A549 (cell line): ENCODE measurements around the gene IPO7. TPM values are rescaled to one million over a fixed set of nuclear protein-coding genes. Genes with fewer than 3 reads are reported as not detected.

Source experiments
- ATAC-seq, 2 experiments: fragments of 200-7000 bp in 1 of 2; fragments of >200 bp in 1 of 2; cut with Nextera tagmentation in 1 of 2; cut with Tn5 transposase in 1 of 2; 3 replicates each; pipeline versions ENCODE4 v1.8.0 to v1.9.1; 2018 to 2020; ENCODE audit warnings: mild to moderate bottlenecking in 1 of 2, moderate library complexity in 1 of 2
- CTCF ChIA-PET: fragments of 300-600 bp; sonication (Branson Sonifier 250); formaldehyde crosslinking; extraction: SDS; loops from one replicate; lab custom pipeline; 2021; ENCODE audit warnings: antibody characterized with exemption, inconsistent platforms; lab: Yijun Ruan, JAX
- POLR2A ChIA-PET: fragments of 350-600 bp; formaldehyde crosslinking; extraction: SDS; loops from one replicate; lab custom pipeline; 2021; ENCODE audit warnings: antibody characterized with exemption, inconsistent platforms; lab: Yijun Ruan, JAX
- DNase-seq, 2 experiments: peaks; one replicate each; pipeline versions ENCODE4 v3.0.0 to v3.0.0-alpha.2; 2011 to 2016; ENCODE audit warnings: low read depth in 1 of 2, low spot score in 1 of 2
- FAIRE-seq: peaks from 2 replicates; lab custom pipeline; 2011; peaks lifted over from hg19 to GRCh38; lab: Jason Lieb, UNC
- H3K27ac ChIP-seq, 2 experiments: fragments of >200 bp; sonication (Bioruptor Twin); formaldehyde crosslinking; 3 replicates each; pipeline ENCODE4 v1.5.1; 2016 to 2017
- H3K4me1 ChIP-seq: fragments of >200 bp; sonication (Bioruptor Twin); formaldehyde crosslinking; 3 replicates; pipeline ENCODE4 v1.6.1; 2016
- H3K4me2 ChIP-seq: fragments of >200 bp; sonication (Bioruptor Twin); formaldehyde crosslinking; 3 replicates; pipeline ENCODE4 v1.6.1; 2016
- H3K4me3 ChIP-seq: fragments of >200 bp; sonication (Bioruptor Twin); formaldehyde crosslinking; 3 replicates; pipeline ENCODE4 v1.5.1; 2016
- H3K9me3 ChIP-seq: fragments of >200 bp; sonication (Bioruptor Twin); formaldehyde crosslinking; 3 replicates; pipeline ENCODE4 v1.6.1; 2016
- BHLHE40 ChIP-seq: IDR thresholded peaks from 2 replicates; pipeline ENCODE4 v1.6.1; 2012; ENCODE audit warnings: low read depth, low read length, inconsistent platforms
- CEBPB ChIP-seq, 2 experiments: fragments of >200 bp in 1 of 2; sonication (Bioruptor Twin) in 1 of 2; formaldehyde crosslinking in 1 of 2; IDR thresholded peaks; 2 replicates each; pipeline ENCODE4 v1.6.1; 2012 to 2016
- EHF ChIP-seq: fragments of 250-450 bp; sonication (Bioruptor Pico); IDR thresholded peaks from 2 replicates; pipeline ENCODE4 v1.5.0; 2020; ENCODE audit warnings: mild to moderate bottlenecking
- ESRRA ChIP-seq: fragments of 150-350 bp; IDR thresholded peaks from 2 replicates; pipeline ENCODE4 v1.6.1; 2014; ENCODE audit warnings: mild to moderate bottlenecking, low read length, borderline replicate concordance
- FOSB ChIP-seq: fragments of 250-450 bp; sonication (Bioruptor Pico); IDR thresholded peaks from 2 replicates; pipeline ENCODE4 v1.5.0; 2020; ENCODE audit warnings: mild to moderate bottlenecking, moderate library complexity
- FOXS1 ChIP-seq: fragments of 250-450 bp; sonication (Bioruptor Pico); IDR thresholded peaks from 2 replicates; pipeline ENCODE4 v1.5.0; 2020; ENCODE audit warnings: mild to moderate bottlenecking, moderate library complexity
- HDAC2 ChIP-seq: fragments of 200-600 bp; sonication (generic); IDR thresholded peaks from 2 replicates; pipeline ENCODE4 v1.6.1; 2016
- HEYL ChIP-seq: fragments of 250-450 bp; sonication (Bioruptor Pico); IDR thresholded peaks from 2 replicates; pipeline ENCODE4 v1.8.0; 2021; ENCODE audit warnings: mild to moderate bottlenecking, moderate library complexity
- HOXB5 ChIP-seq: fragments of 250-450 bp; sonication (Bioruptor Pico); IDR thresholded peaks from 2 replicates; pipeline ENCODE4 v1.5.0; 2020; ENCODE audit warnings: mild to moderate bottlenecking, moderate library complexity
- JUNB ChIP-seq: fragments of >200 bp; sonication (Bioruptor Twin); formaldehyde crosslinking; IDR thresholded peaks from 2 replicates; pipeline ENCODE4 v1.6.1; 2016
- KDM5A ChIP-seq: fragments of 200-600 bp; sonication (generic); IDR thresholded peaks from 2 replicates; pipeline ENCODE4 v1.6.1; 2016; ENCODE audit warnings: antibody characterized with exemption, mild to moderate bottlenecking
- MAZ ChIP-seq: fragments of 150-350 bp; IDR thresholded peaks from 2 replicates; pipeline ENCODE4 v1.6.1; 2014; ENCODE audit warnings: antibody characterized with exemption, low read depth, low read length, borderline replicate concordance
- NPAS2 ChIP-seq: fragments of 250-450 bp; sonication (Bioruptor Pico); IDR thresholded peaks from 2 replicates; pipeline ENCODE4 v1.8.0; 2022; ENCODE audit warnings: mild to moderate bottlenecking, moderate library complexity, borderline replicate concordance
- RNF2 ChIP-seq: fragments of 200-600 bp; sonication (generic); IDR thresholded peaks from 2 replicates; pipeline ENCODE4 v1.6.1; 2016; ENCODE audit warnings: low read depth, mild to moderate bottlenecking, antibody characterized with exemption, moderate library complexity, borderline replicate concordance
- TFCP2L1 ChIP-seq: fragments of 250-450 bp; sonication (Bioruptor Pico); IDR thresholded peaks from 2 replicates; pipeline ENCODE4 v1.5.0; 2021; ENCODE audit warnings: mild to moderate bottlenecking
- ZC3H11A ChIP-seq: fragments of 450-650 bp; IDR thresholded peaks from 2 replicates; pipeline ENCODE4 v1.6.1; 2014; ENCODE audit warnings: antibody characterized with exemption, mild to moderate bottlenecking
- ZSCAN20 ChIP-seq: fragments of 250-450 bp; sonication (Bioruptor Pico); IDR thresholded peaks from 2 replicates; pipeline ENCODE4 v1.8.0; 2022; ENCODE audit warnings: mild to moderate bottlenecking, moderate library complexity
- WGBS: methylation state at CpG from one replicate; pipeline ENCODE4 v1.1.6; 2017; ENCODE audit errors: missing lambda C conversion rate; 5-methylcytosine and 5-hydroxymethylcytosine counted together
- polyA plus RNA-seq, 4 experiments: library from polyadenylated mRNA; depleted of rRNA in 3 of 4; stranded (reverse); fragments of >200 nt; fragmentation: RNase III in 1 of 4; extraction: RNeasy Plus Mini Kit Qiagen cat#74134 plus additional on column Dnase treatment in 1 of 4; gene quantifications; 2 replicates in 3 of 4; 3 replicates in 1 of 4; pipeline ENCODE4 v1.2.3, GENCODE V29; 2011 to 2017
- TF ChIP-seq, protein P1 (sequence below): IDR thresholded peaks from 2 replicates; pipeline ENCODE4 v1.6.1; 2012
- TF ChIP-seq, protein P2 (sequence below): IDR thresholded peaks from 2 replicates; pipeline ENCODE4 v1.6.1; 2012
- TF ChIP-seq, protein P3 (sequence below): IDR thresholded peaks from 2 replicates; pipeline ENCODE4 v1.6.1; 2012; ENCODE audit warnings: low read depth, borderline replicate concordance
- TF ChIP-seq, protein P4 (sequence below): fragments of 200-600 bp; sonication (generic); IDR thresholded peaks from 2 replicates; pipeline ENCODE4 v1.6.1; 2016; ENCODE audit warnings: antibody characterized with exemption, mild to moderate bottlenecking, moderate library complexity
- TF ChIP-seq, protein P5 (sequence below): fragments of 150-350 bp; IDR thresholded peaks from 2 replicates; pipeline ENCODE4 v1.6.1; 2014; ENCODE audit warnings: low read depth, mild to moderate bottlenecking, low read length
- TF ChIP-seq, protein P6 (sequence below): fragments of 250-450 bp; sonication (Bioruptor Pico); IDR thresholded peaks from 2 replicates; pipeline ENCODE4 v1.5.0; 2020; ENCODE audit warnings: low read depth, mild to moderate bottlenecking, moderate library complexity
- TF ChIP-seq, protein P7 (sequence below): fragments of 250-450 bp; sonication (Bioruptor Pico); IDR thresholded peaks from 2 replicates; pipeline ENCODE4 v1.5.0; 2021; ENCODE audit warnings: mild to moderate bottlenecking, moderate library complexity, borderline replicate concordance

Gene IPO7
- polyA plus RNA-seq, 2 of the 4 experiments (the other 2 are of a cell fraction) = 115 to 142 TPM

DNA sequence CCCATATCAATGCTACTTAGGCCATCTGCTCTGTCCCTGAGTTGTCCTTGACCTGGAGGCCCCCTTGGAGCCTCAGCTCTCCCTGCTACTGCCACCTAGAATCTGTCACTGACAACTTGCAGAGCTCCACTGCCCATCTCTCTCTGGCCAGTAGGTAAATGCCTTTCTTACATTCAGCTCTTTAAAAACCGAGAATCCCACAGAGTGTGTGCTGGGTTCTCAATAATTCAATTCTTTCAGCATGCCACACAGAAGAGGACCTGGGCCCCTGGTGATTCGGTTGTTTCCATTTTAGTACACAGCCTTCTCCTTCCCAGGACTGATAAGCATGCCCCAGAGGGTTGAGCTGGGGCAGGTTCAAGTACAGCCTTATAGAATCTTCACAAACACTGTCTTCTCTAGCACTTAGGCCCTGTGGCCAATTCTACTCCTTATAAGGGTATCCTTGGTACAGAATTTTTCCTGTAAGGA, 22.0 kb upstream of the IPO7 start:
- H3K9me3 ChIP-seq = no peaks in the 10 kb centered on the region
- WGBS = 79% methylated on average over 2 of the region's 2 CpGs
- DNase-seq (no peak), FAIRE-seq (no peak), ATAC-seq (no peak)
- peak overlapping the region; percentile 35; the same call in 2 of the 3 replicates for H3K4me2 ChIP-seq
- H3K4me3 ChIP-seq = no peak overlapping the region
- H3K4me1 ChIP-seq = peaks cover 41% of the 10 kb centered on the region
- ChIA-PET POLR2A (interaction anchor here (1.0 to 1.3 kb wide), 2 partner anchors 23 to 98 kb away, joined by 3 read pairs; partner anchors contain the start of gene ZNF143), CTCF (interaction anchor here (1.3 kb wide), 1 partner anchor 26 kb away, joined by 3 read pairs; no protein-coding TSS in a partner anchor)
- TF ChIP-seq KDM5A (no peak), ZC3H11A (no peak), EHF (CRISPR knock-in tag) (0 out of 2 replicates have a peak, but pooled peaks have one; percentile 59)
- H3K27ac ChIP-seq = peak overlapping the region; percentile 99 to 100

DNA sequence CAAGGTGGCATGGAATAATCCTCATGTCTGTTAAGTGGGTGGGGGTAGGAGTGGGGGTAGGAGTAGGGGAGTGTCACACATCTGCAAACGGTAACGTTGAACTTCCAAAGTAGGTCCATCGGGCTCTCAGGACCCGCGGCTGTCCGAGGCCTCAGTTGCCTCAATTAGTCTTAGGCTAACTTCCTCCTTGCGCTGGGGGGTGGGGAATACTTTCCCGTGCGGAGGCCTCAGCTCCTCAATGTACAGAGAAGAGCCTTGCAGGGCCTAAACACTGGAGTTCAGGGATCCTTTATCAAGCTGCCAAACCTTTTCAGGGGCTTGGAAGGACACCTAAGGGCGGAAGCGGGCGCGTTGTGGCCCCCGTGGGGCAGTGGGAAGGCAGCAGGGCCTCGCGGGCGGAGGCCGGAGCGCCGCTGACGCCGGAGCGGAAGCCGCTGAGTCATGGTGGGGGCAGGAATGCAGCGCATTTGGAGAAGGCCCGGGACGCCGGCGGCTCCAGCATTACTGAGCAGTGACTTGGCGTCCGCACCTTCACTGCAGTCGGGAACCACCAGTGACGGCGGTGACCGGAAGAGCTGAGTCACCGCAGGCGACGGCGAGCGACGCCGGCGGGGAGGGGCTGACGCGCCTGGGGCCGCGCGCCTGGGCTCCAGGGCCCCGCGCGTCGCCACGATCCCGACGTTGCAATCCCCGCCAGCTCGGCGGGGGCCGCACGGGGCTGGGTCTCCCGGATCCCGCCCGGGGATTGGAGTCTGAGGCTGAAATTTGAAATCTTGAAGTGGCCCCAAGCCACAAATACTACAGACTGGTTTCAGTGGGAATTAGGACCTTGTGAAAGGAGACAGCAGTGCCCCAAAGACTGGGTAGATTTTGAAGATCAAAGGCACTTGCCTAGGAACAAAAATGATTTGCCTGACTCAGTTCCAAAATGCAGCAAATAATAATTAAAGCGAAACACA, 20.2 kb upstream of the IPO7 start:
- DNase-seq (peak; percentile 92 to 99), FAIRE-seq (no peak), ATAC-seq (peak; percentile 98 to 99)
- Histone ChIP-seq H3K9me3 (no peaks in the 10 kb centered on the region), H3K4me2 (peak overlapping the region; percentile 79), H3K27ac (peak overlapping the region; percentile 99 to 100), H3K4me1 (peaks cover 36% of the 10 kb centered on the region), H3K4me3 (0 out of 3 replicates have a peak overlapping the region, but pooled peaks have one; percentile 6)
- ChIA-PET POLR2A (interaction anchor here (0.6 to 1.8 kb wide), 13 partner anchors 9 to 1345 kb away, joined by 3 to 12 read pairs (median 4); partner anchors contain the start of genes IPO7, TMEM41B and ZNF143), CTCF (interaction anchor here (0.6 to 1.3 kb wide), 4 partner anchors 10 to 224 kb away, joined by 3 to 4 read pairs (median 3); no protein-coding TSS in a partner anchor)
- WGBS = 2% methylated on average over 25 of the region's 64 CpGs
- TF ChIP-seq, protein P1, sequence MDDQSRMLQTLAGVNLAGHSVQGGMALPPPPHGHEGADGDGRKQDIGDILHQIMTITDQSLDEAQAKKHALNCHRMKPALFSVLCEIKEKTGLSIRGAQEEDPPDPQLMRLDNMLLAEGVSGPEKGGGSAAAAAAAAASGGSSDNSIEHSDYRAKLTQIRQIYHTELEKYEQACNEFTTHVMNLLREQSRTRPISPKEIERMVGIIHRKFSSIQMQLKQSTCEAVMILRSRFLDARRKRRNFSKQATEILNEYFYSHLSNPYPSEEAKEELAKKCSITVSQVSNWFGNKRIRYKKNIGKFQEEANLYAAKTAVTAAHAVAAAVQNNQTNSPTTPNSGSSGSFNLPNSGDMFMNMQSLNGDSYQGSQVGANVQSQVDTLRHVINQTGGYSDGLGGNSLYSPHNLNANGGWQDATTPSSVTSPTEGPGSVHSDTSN = peak; percentile 73
- TF ChIP-seq, protein P2, sequence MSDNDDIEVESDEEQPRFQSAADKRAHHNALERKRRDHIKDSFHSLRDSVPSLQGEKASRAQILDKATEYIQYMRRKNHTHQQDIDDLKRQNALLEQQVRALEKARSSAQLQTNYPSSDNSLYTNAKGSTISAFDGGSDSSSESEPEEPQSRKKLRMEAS = peak; percentile 94
- TF ChIP-seq ESRRA (no peak), BHLHE40 (no peak), RNF2 (no peak), HOXB5 (CRISPR knock-in tag) (peak; percentile 97), HDAC2 (no peak), NPAS2 (CRISPR knock-in tag) (peak; percentile 82), TFCP2L1 (CRISPR knock-in tag) (peak; percentile 69; the same call in 1 of the 2 replicates), ZSCAN20 (peak; percentile 83), EHF (CRISPR knock-in tag) (peak; percentile 99), CEBPB (IDR thresholded peaks at IDR 0.05) (peak in 1 of 2 experiments; percentile 37; a peak in 1 of 4 replicates), MAZ (peak; percentile 93), FOXS1 (CRISPR knock-in tag) (peak; percentile 91), HEYL (CRISPR knock-in tag) (peak; percentile 97), FOSB (peak; percentile 83; the same call in 1 of the 2 replicates), JUNB (peak; percentile 87)
- TF ChIP-seq, protein P3, sequence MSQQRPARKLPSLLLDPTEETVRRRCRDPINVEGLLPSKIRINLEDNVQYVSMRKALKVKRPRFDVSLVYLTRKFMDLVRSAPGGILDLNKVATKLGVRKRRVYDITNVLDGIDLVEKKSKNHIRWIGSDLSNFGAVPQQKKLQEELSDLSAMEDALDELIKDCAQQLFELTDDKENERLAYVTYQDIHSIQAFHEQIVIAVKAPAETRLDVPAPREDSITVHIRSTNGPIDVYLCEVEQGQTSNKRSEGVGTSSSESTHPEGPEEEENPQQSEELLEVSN = peak; percentile 88
- TF ChIP-seq, protein P4, sequence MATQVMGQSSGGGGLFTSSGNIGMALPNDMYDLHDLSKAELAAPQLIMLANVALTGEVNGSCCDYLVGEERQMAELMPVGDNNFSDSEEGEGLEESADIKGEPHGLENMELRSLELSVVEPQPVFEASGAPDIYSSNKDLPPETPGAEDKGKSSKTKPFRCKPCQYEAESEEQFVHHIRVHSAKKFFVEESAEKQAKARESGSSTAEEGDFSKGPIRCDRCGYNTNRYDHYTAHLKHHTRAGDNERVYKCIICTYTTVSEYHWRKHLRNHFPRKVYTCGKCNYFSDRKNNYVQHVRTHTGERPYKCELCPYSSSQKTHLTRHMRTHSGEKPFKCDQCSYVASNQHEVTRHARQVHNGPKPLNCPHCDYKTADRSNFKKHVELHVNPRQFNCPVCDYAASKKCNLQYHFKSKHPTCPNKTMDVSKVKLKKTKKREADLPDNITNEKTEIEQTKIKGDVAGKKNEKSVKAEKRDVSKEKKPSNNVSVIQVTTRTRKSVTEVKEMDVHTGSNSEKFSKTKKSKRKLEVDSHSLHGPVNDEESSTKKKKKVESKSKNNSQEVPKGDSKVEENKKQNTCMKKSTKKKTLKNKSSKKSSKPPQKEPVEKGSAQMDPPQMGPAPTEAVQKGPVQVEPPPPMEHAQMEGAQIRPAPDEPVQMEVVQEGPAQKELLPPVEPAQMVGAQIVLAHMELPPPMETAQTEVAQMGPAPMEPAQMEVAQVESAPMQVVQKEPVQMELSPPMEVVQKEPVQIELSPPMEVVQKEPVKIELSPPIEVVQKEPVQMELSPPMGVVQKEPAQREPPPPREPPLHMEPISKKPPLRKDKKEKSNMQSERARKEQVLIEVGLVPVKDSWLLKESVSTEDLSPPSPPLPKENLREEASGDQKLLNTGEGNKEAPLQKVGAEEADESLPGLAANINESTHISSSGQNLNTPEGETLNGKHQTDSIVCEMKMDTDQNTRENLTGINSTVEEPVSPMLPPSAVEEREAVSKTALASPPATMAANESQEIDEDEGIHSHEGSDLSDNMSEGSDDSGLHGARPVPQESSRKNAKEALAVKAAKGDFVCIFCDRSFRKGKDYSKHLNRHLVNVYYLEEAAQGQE = no peak
- TF ChIP-seq, protein P5, sequence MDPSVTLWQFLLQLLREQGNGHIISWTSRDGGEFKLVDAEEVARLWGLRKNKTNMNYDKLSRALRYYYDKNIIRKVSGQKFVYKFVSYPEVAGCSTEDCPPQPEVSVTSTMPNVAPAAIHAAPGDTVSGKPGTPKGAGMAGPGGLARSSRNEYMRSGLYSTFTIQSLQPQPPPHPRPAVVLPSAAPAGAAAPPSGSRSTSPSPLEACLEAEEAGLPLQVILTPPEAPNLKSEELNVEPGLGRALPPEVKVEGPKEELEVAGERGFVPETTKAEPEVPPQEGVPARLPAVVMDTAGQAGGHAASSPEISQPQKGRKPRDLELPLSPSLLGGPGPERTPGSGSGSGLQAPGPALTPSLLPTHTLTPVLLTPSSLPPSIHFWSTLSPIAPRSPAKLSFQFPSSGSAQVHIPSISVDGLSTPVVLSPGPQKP = no peak
- TF ChIP-seq, protein P6, sequence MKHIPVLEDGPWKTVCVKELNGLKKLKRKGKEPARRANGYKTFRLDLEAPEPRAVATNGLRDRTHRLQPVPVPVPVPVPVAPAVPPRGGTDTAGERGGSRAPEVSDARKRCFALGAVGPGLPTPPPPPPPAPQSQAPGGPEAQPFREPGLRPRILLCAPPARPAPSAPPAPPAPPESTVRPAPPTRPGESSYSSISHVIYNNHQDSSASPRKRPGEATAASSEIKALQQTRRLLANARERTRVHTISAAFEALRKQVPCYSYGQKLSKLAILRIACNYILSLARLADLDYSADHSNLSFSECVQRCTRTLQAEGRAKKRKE (CRISPR knock-in tag) = peak; percentile 97
- TF ChIP-seq, protein P7, sequence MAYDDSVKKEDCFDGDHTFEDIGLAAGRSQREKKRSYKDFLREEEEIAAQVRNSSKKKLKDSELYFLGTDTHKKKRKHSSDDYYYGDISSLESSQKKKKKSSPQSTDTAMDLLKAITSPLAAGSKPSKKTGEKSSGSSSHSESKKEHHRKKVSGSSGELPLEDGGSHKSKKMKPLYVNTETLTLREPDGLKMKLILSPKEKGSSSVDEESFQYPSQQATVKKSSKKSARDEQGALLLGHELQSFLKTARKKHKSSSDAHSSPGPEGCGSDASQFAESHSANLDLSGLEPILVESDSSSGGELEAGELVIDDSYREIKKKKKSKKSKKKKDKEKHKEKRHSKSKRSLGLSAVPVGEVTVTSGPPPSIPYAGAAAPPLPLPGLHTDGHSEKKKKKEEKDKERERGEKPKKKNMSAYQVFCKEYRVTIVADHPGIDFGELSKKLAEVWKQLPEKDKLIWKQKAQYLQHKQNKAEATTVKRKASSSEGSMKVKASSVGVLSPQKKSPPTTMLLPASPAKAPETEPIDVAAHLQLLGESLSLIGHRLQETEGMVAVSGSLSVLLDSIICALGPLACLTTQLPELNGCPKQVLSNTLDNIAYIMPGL (CRISPR knock-in tag) = peak; percentile 69
